H1 (cell line): Measurements from ENCODE around the gene IAH1. TPM values are rescaled to one million over a fixed set of nuclear protein-coding genes. Genes with fewer than 3 reads are reported as not detected.

Experiments used
- CTCF ChIA-PET: fragments of 300-600 bp; sonication (Branson Sonifier 250); formaldehyde crosslinking; loops from one replicate; lab custom pipeline; 2021; ENCODE audit not compliant: partially characterized antibody; lab: Charles Lee
- POLR2A ChIA-PET: fragments of 300-600 bp; sonication (Branson Sonifier 250); formaldehyde crosslinking; loops from one replicate; lab custom pipeline; 2021; ENCODE audit warnings: inconsistent platforms; ENCODE audit not compliant: partially characterized antibody; lab: Charles Lee
- DNase-seq, 2 experiments: peaks; one replicate each; pipeline versions ENCODE4 v3.0.0 to v3.0.0-alpha.2; 2010 to 2022; ENCODE audit warnings: low spot score in 2 of 2, low read depth in 1 of 2, mixed read lengths in 1 of 2
- FAIRE-seq: peaks from 2 replicates; lab custom pipeline; 2011; peaks lifted over from hg19 to GRCh38; lab: Jason Lieb, UNC
- H2AFZ ChIP-seq: 2 replicates; pipeline ENCODE4 v1.8.1; 2012; ENCODE audit warnings: low read length, inconsistent platforms
- H2AK5ac ChIP-seq: 2 replicates; pipeline ENCODE4 v1.6.1; 2013; ENCODE audit warnings: low read depth, low read length
- H2BK120ac ChIP-seq: replicated peaks from 2 replicates; pipeline ENCODE3; 2013; ENCODE audit warnings: low read depth, low read length, inconsistent platforms
- H2BK12ac ChIP-seq: 2 replicates; pipeline ENCODE4 v1.6.1; 2013; ENCODE audit warnings: low read depth, low read length
- H2BK15ac ChIP-seq: 2 replicates; pipeline ENCODE4 v1.6.1; 2013; ENCODE audit warnings: low read length
- H2BK20ac ChIP-seq: 2 replicates; pipeline ENCODE4 v1.6.1; 2013; ENCODE audit warnings: low read length
- H2BK5ac ChIP-seq: 2 replicates; pipeline ENCODE4 v1.6.1; 2013; ENCODE audit warnings: low read depth, low read length
- H3K14ac ChIP-seq: 2 replicates; pipeline ENCODE4 v1.6.1; 2013; ENCODE audit warnings: inconsistent platforms; ENCODE audit not compliant: insufficient read length
- H3K18ac ChIP-seq: 2 replicates; pipeline ENCODE4 v1.6.1; 2013; ENCODE audit warnings: low read length; ENCODE audit errors: extremely low read depth
- H3K23ac ChIP-seq: 2 replicates; pipeline ENCODE4 v1.6.1; 2013; ENCODE audit warnings: inconsistent platforms; ENCODE audit not compliant: insufficient read length
- H3K23me2 ChIP-seq: 2 replicates; pipeline ENCODE4 v1.6.1; 2013; ENCODE audit warnings: low read depth, low read length
- H3K27ac ChIP-seq: 2 replicates; pipeline ENCODE4 v1.6.1; 2011; ENCODE audit warnings: low read depth, low read length, inconsistent platforms
- H3K27me3 ChIP-seq, 4 experiments: replicated peaks in 1 of 4; 1 replicate in 1 of 4; 2 replicates in 3 of 4; pipeline versions ENCODE4 v1.6.1 to v1.8.1; 2011 to 2013; ENCODE audit warnings: low read length in 3 of 4, mild to moderate bottlenecking in 3 of 4, inconsistent platforms in 2 of 4, mixed read lengths in 2 of 4, moderate library complexity in 1 of 4; ENCODE audit not compliant: control insufficient read depth in 3 of 4, insufficient read depth in 3 of 4; ENCODE audit errors: extremely low read depth in 1 of 4
- H3K36me3 ChIP-seq, 4 experiments: 2 replicates each; pipeline versions ENCODE4 v1.6.1 to v1.8.1; 2011 to 2013; ENCODE audit warnings: mild to moderate bottlenecking in 4 of 4, low read length in 3 of 4, moderate library complexity in 2 of 4, control low read depth in 1 of 4, inconsistent platforms in 1 of 4; ENCODE audit not compliant: insufficient read depth in 4 of 4, control insufficient read depth in 2 of 4
- H3K4ac ChIP-seq: replicated peaks from 2 replicates; pipeline ENCODE3; 2013; ENCODE audit warnings: low read length, low read depth, mixed read lengths, inconsistent platforms; ENCODE audit not compliant: insufficient read length
- H3K4me1 ChIP-seq, 4 experiments: replicated peaks in 1 of 4; 1 replicate in 1 of 4; 2 replicates in 3 of 4; pipeline versions ENCODE4 v1.6.1 to v1.8.1; 2011 to 2013; ENCODE audit warnings: low read length in 3 of 4, inconsistent platforms in 2 of 4, mixed read lengths in 1 of 4; ENCODE audit not compliant: insufficient read depth in 4 of 4, control insufficient read depth in 3 of 4
- H3K4me2 ChIP-seq, 2 experiments: 2 replicates each; pipeline versions ENCODE4 v1.6.1 to v1.8.1; 2011 to 2013; ENCODE audit warnings: low read depth in 2 of 2, low read length in 2 of 2, control low read depth in 1 of 2, inconsistent platforms in 1 of 2, mild to moderate bottlenecking in 1 of 2; ENCODE audit not compliant: insufficient read depth in 1 of 2
- H3K4me3 ChIP-seq, 4 experiments: fragments of 200-600, 300-600 bp in 1 of 4; sonication (generic), shearing (Covaris generic), sonication (Bioruptor Twin) in 1 of 4; 2 replicates each; pipeline versions ENCODE4 v1.5.1 to v1.8.1; 2011 to 2016; ENCODE audit warnings: low read length in 4 of 4, low read depth in 3 of 4, control low read depth in 2 of 4, inconsistent platforms in 2 of 4, mild to moderate bottlenecking in 2 of 4, mixed read lengths in 1 of 4, moderate library complexity in 1 of 4; ENCODE audit not compliant: insufficient read depth in 2 of 4; ENCODE audit errors: extremely low read depth in 1 of 4
- H3K56ac ChIP-seq: replicated peaks from 2 replicates; pipeline ENCODE3; 2013; ENCODE audit warnings: low read depth, mild to moderate bottlenecking, mixed read lengths, low read length, inconsistent platforms; ENCODE audit not compliant: insufficient read length
- H3K79me1 ChIP-seq: 2 replicates; pipeline ENCODE4 v1.6.1; 2013; ENCODE audit warnings: low read depth, low read length, control low read depth
- H3K79me2 ChIP-seq, 2 experiments: 2 replicates each; pipeline versions ENCODE4 v1.6.1 to v1.8.1; 2012 to 2013; ENCODE audit warnings: low read length in 2 of 2, mild to moderate bottlenecking in 2 of 2, inconsistent platforms in 1 of 2; ENCODE audit not compliant: insufficient read depth in 2 of 2, control insufficient read depth in 1 of 2
- H3K9ac ChIP-seq, 4 experiments: replicated peaks in 1 of 4; 1 replicate in 1 of 4; 2 replicates in 3 of 4; pipeline versions ENCODE4 v1.6.1 to v1.8.1; 2011 to 2013; ENCODE audit warnings: low read depth in 3 of 4, low read length in 3 of 4, control low read depth in 2 of 4, mild to moderate bottlenecking in 2 of 4, moderate library complexity in 2 of 4, inconsistent platforms in 1 of 4; ENCODE audit errors: extremely low read depth in 1 of 4
- H3K9me3 ChIP-seq, 2 experiments: 2 replicates each; pipeline versions ENCODE4 v1.6.1 to v1.8.1; 2012 to 2013; ENCODE audit warnings: mild to moderate bottlenecking in 2 of 2, moderate library complexity in 2 of 2, control low read depth in 1 of 2, inconsistent platforms in 1 of 2, low read depth in 1 of 2, low read length in 1 of 2, mixed read lengths in 1 of 2; ENCODE audit not compliant: insufficient read depth in 2 of 2
- H4K20me1 ChIP-seq, 2 experiments: replicated peaks in 1 of 2; 2 replicates each; pipeline versions ENCODE3 to v1.8.1; 2011 to 2013; ENCODE audit warnings: inconsistent platforms in 2 of 2, low read length in 2 of 2, mild to moderate bottlenecking in 1 of 2; ENCODE audit not compliant: insufficient read depth in 2 of 2, control insufficient read depth in 1 of 2
- H4K5ac ChIP-seq: 2 replicates; pipeline ENCODE4 v1.6.1; 2013; ENCODE audit warnings: low read length, low read depth, mixed read lengths, inconsistent platforms; ENCODE audit not compliant: insufficient read length
- H4K8ac ChIP-seq: 2 replicates; pipeline ENCODE4 v1.8.0; 2013; ENCODE audit warnings: mild to moderate bottlenecking, moderate library complexity, low read length, inconsistent platforms; ENCODE audit not compliant: insufficient read depth; ENCODE audit errors: extremely low read depth
- H4K91ac ChIP-seq: replicated peaks from 2 replicates; pipeline ENCODE3; 2013; ENCODE audit warnings: low read length, mixed read lengths, inconsistent platforms; ENCODE audit not compliant: insufficient read length
- BCL11A ChIP-seq, 2 experiments: IDR thresholded peaks; one replicate each; pipeline ENCODE4 v1.6.1; 2011; ENCODE audit warnings: low read depth in 2 of 2, low read length in 2 of 2, mild to moderate bottlenecking in 2 of 2
- CEBPB ChIP-seq: IDR thresholded peaks from 2 replicates; pipeline ENCODE4 v1.6.1; 2012; ENCODE audit warnings: low read depth, low read length
- CHD2 ChIP-seq: IDR thresholded peaks from 2 replicates; pipeline ENCODE4 v1.6.1; 2012; ENCODE audit warnings: low read length, improper control_type of control experiment
- KDM4A ChIP-seq: IDR thresholded peaks from one replicate; pipeline ENCODE4 v1.7.1; 2012; ENCODE audit warnings: low read depth, mild to moderate bottlenecking, moderate library complexity, low read length, inconsistent platforms; ENCODE audit not compliant: severe bottlenecking
- POLR2AphosphoS5 ChIP-seq: IDR thresholded peaks from 2 replicates; pipeline ENCODE4 v1.6.1; 2011; ENCODE audit warnings: low read depth, low read length
- POU5F1 ChIP-seq: IDR thresholded peaks from 2 replicates; pipeline ENCODE4 v1.6.1; 2011; ENCODE audit warnings: low read depth, mild to moderate bottlenecking, low read length, moderate library complexity
- RXRA ChIP-seq: IDR thresholded peaks from 2 replicates; pipeline ENCODE4 v1.6.1; 2011; ENCODE audit warnings: low read depth, mild to moderate bottlenecking, low read length, moderate library complexity; ENCODE audit not compliant: insufficient read depth
- SIX5 ChIP-seq: IDR thresholded peaks from 2 replicates; pipeline ENCODE4 v1.6.1; 2011; ENCODE audit warnings: mild to moderate bottlenecking, low read depth, low read length
- TCF12 ChIP-seq: IDR thresholded peaks from 2 replicates; pipeline ENCODE4 v1.6.1; 2011; ENCODE audit warnings: low read depth, mild to moderate bottlenecking, low read length
- WGBS, 2 experiments: shearing (Covaris generic) in 1 of 2; methylation state at CpG; one replicate each; pipeline versions ENCODE4 v1.1.6 to v1.1.7; 2013 to 2015; ENCODE audit warnings: low lambda C conversion rate in 2 of 2, mixed read lengths in 2 of 2, inconsistent platforms in 1 of 2, low coverage in 1 of 2, missing lambda C conversion rate in 1 of 2; ENCODE audit not compliant: insufficient replicate concordance in 2 of 2, insufficient coverage in 1 of 2, insufficient read length in 1 of 2; ENCODE audit errors: extremely low coverage in 1 of 2, missing lambda C conversion rate in 1 of 2; 5-methylcytosine and 5-hydroxymethylcytosine counted together
- polyA plus RNA-seq, 7 experiments: library from polyadenylated mRNA; depleted of rRNA in 3 of 7; stranded (reverse) in 5 of 7; unstranded in 2 of 7; fragments of >200 nt in 5 of 7; fragments of 200-250 nt in 2 of 7; gene quantifications; 1 replicate in 5 of 7; 2 replicates in 1 of 7; 4 replicates in 1 of 7; pipeline versions ENCODE4 v1.2.1 to v1.2.3, GENCODE V29; 2011 to 2013; ENCODE audit warnings: missing spikeins in 2 of 7, mixed read lengths in 2 of 7
- total RNA-seq: library from RNA; stranded (reverse); fragmentation: NEBNext Ultra II Directional; extraction: Animal tissue kit (Norgen Biotek cat#: 25700); gene quantifications from 2 replicates; pipeline ENCODE4 v1.2.1, GENCODE V29; 2021
- TF ChIP-seq, protein P1 (sequence below), 3 experiments: IDR thresholded peaks; 1 replicate in 2 of 3; 2 replicates in 1 of 3; pipeline versions ENCODE4 v1.5.1 to v1.6.1; 2011; ENCODE audit warnings: low read length in 3 of 3, mild to moderate bottlenecking in 3 of 3, inconsistent platforms in 2 of 3, low read depth in 1 of 3, moderate library complexity in 1 of 3; ENCODE audit not compliant: insufficient read depth in 1 of 3; ENCODE audit errors: control extremely low read depth in 1 of 3
- TF ChIP-seq, protein P2 (sequence below): IDR thresholded peaks from 2 replicates; pipeline ENCODE4 v1.6.1; 2012; ENCODE audit warnings: low read length, inconsistent platforms

The IAH1 gene
- total and polyA plus RNA-seq, 2 of the 8 experiments (the other 6 are each of a cell fraction or from before 2014, with no cell fraction given) = 15.1 to 21.5 TPM

DNA sequence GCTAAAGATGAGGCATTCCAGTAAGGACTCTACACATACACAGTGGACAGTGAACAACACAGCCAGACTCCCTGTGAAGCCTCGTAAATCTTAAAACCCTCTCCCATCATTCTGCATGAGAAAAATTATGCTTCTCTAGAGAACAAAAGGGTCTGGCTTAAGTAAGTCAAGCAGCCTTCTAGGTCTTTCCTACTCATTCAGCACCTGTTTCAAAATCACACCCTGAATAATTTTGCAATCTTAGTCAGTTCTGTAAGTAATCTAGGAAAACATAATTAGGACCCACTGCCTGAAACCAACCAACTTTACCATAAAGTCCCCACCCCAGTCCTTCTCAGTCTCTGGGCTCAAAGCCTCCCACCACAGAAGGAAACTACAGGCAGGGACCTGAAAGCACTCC is 19.7 kb downstream of the IAH1 start:
- H4K91ac ChIP-seq = no peak overlapping the region
- FAIRE-seq (no peak), DNase-seq (no peak)
- ChIA-PET POLR2A (no interaction called here), CTCF (no interaction called here)
- no peaks in the 10 kb centered on the region for H3K9me3 ChIP-seq
- no peak overlapping the region for H2BK120ac ChIP-seq
- H3K27me3 ChIP-seq = no peaks in the 10 kb centered on the region
- no peaks in the 10 kb centered on the region for H3K79me2 ChIP-seq
- H2AFZ ChIP-seq = no peak overlapping the region
- H2AK5ac ChIP-seq = no peak overlapping the region
- no peaks in the 10 kb centered on the region for H3K23me2 ChIP-seq
- no peak overlapping the region for H2BK5ac ChIP-seq
- H2BK12ac ChIP-seq = no peak overlapping the region
- no peak overlapping the region for H3K4me3 ChIP-seq
- no peak overlapping the region for H3K4ac ChIP-seq
- no peak overlapping the region for H3K18ac ChIP-seq
- H3K36me3 ChIP-seq = peaks cover 23 to 67% (median 46%) of the 10 kb centered on the region in 4 experiments
- peaks cover 0 to 1% of the 10 kb centered on the region in 2 experiments for H4K20me1 ChIP-seq
- H4K8ac ChIP-seq = no peak overlapping the region
- H2BK15ac ChIP-seq = no peak overlapping the region
- H3K27ac ChIP-seq = no peak overlapping the region
- 100% methylated on average over 1 of the region's 1 CpG; no CpG with 5 or more reads in 1 of the 2 experiments for WGBS, 2 experiments
- H4K5ac ChIP-seq = no peak overlapping the region
- H3K9ac ChIP-seq = no peak overlapping the region
- no peaks in the 10 kb centered on the region for H3K79me1 ChIP-seq
- H3K14ac ChIP-seq = no peak overlapping the region
- no peak overlapping the region for H3K4me2 ChIP-seq
- H3K56ac ChIP-seq = no peak overlapping the region
- H3K4me1 ChIP-seq = no peaks in the 10 kb centered on the region
- no peak overlapping the region for H2BK20ac ChIP-seq
- H3K23ac ChIP-seq = no peak overlapping the region
- TF ChIP-seq KDM4A (no peak), SIX5 (no peak), RXRA (no peak), CEBPB (no peak), BCL11A (IDR thresholded peaks at IDR 0.05; ENCODE audit: low read depth in 2 of 2, low read length in 2 of 2) (no peak), POU5F1 (no peak), POLR2AphosphoS5 (no peak), CHD2 (no peak), TCF12 (no peak)
- TF ChIP-seq, protein P1, sequence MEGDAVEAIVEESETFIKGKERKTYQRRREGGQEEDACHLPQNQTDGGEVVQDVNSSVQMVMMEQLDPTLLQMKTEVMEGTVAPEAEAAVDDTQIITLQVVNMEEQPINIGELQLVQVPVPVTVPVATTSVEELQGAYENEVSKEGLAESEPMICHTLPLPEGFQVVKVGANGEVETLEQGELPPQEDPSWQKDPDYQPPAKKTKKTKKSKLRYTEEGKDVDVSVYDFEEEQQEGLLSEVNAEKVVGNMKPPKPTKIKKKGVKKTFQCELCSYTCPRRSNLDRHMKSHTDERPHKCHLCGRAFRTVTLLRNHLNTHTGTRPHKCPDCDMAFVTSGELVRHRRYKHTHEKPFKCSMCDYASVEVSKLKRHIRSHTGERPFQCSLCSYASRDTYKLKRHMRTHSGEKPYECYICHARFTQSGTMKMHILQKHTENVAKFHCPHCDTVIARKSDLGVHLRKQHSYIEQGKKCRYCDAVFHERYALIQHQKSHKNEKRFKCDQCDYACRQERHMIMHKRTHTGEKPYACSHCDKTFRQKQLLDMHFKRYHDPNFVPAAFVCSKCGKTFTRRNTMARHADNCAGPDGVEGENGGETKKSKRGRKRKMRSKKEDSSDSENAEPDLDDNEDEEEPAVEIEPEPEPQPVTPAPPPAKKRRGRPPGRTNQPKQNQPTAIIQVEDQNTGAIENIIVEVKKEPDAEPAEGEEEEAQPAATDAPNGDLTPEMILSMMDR (IDR thresholded peaks at IDR 0.05; ENCODE audit: control extremely low read depth in 1 of 3, insufficient read depth in 1 of 3, low read depth in 1 of 3, low read length in 3 of 3) = no peak
- TF ChIP-seq, protein P2, sequence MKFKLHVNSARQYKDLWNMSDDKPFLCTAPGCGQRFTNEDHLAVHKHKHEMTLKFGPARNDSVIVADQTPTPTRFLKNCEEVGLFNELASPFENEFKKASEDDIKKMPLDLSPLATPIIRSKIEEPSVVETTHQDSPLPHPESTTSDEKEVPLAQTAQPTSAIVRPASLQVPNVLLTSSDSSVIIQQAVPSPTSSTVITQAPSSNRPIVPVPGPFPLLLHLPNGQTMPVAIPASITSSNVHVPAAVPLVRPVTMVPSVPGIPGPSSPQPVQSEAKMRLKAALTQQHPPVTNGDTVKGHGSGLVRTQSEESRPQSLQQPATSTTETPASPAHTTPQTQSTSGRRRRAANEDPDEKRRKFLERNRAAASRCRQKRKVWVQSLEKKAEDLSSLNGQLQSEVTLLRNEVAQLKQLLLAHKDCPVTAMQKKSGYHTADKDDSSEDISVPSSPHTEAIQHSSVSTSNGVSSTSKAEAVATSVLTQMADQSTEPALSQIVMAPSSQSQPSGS = no peak
